Prostate gland (tissue), 2 donors: ENCODE data around the gene DUS1L.
A peak's percentile ranks its signal among the peaks of the same experiment; 100 is the strongest.

Experiments used
- POLR2A ChIP-seq: fragments of 450-650 bp; IDR thresholded peaks from one replicate; pipeline ENCODE4 v1.6.1; 2016; ENCODE audit warnings: antibody characterized with exemption, mild to moderate bottlenecking
- POLR2AphosphoS5 ChIP-seq: sonication (generic); formaldehyde crosslinking; IDR thresholded peaks from one replicate; pipeline ENCODE4 v1.6.1; 2017; ENCODE audit warnings: antibody characterized with exemption
- TF ChIP-seq, protein P1 (sequence below), 4 experiments: fragments of 200-600 bp in 2 of 4; fragments of 450-650 bp in 2 of 4; sonication (generic) in 2 of 4; IDR thresholded peaks; 1 replicate in 3 of 4; 2 replicates in 1 of 4; pipeline ENCODE4 v1.5.1; 2016 to 2019; ENCODE audit warnings: antibody characterized with exemption in 4 of 4, mild to moderate bottlenecking in 2 of 4, moderate library complexity in 2 of 4

DNA sequence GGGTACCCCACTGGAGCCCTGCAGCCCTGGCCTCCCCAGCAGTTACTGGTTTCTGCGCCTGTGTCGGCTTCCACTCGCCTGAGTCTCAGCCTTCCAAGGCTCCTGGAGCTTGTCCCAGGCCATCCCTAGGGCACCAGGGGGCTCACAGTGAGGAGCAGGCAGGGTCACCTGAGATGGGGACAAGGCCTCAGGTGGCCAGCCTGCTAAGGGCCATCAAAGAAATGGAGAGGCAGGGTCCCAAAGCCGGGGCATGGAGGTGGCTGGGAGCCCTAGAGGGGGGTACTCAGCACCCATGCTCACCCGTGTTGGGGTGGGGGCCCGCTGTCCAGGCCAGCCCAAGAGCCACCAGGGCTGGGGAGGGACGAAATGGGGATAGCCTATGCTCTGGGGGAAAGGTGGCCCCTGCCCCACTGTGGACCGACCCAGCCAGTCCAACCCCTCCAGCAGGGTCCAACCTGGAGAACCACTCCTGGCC, 31.1 kb upstream of the DUS1L start:
- no peak for TF ChIP-seq POLR2A
- TF ChIP-seq, protein P1, sequence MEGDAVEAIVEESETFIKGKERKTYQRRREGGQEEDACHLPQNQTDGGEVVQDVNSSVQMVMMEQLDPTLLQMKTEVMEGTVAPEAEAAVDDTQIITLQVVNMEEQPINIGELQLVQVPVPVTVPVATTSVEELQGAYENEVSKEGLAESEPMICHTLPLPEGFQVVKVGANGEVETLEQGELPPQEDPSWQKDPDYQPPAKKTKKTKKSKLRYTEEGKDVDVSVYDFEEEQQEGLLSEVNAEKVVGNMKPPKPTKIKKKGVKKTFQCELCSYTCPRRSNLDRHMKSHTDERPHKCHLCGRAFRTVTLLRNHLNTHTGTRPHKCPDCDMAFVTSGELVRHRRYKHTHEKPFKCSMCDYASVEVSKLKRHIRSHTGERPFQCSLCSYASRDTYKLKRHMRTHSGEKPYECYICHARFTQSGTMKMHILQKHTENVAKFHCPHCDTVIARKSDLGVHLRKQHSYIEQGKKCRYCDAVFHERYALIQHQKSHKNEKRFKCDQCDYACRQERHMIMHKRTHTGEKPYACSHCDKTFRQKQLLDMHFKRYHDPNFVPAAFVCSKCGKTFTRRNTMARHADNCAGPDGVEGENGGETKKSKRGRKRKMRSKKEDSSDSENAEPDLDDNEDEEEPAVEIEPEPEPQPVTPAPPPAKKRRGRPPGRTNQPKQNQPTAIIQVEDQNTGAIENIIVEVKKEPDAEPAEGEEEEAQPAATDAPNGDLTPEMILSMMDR (IDR thresholded peaks at IDR 0.05): peak in 1 of 4 experiments; percentile 2
- TF ChIP-seq POLR2AphosphoS5: no peak
